ENCODE measurements around the gene WDR70.
"Not testable (repeated sequence)": the region's sequence is repeated elsewhere in the genome, so short reads cannot be mapped to it uniquely, and the experiment has no call there.

WDR70 gene

DNA sequence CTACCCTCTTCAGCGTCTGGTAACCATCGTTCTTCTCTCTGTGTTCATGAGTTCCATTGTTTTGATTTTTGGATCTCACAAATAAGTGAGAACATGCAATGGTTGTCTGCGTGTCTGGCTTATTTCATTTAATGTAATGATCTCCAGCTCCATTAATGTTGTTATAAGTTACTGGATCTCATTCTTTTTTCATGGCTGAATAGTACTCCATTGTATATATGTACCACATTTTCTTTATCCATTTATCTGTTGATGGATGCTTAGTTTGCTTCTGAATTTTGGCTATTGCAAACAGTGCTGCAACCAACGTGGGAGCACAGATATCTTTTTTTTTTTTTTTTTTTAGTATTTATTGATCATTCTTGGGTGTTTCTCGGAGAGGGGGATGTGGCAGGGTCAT lies 139.2 kb downstream of the WDR70 start:
- not testable (repeated sequence) for DNase-seq

DNA sequence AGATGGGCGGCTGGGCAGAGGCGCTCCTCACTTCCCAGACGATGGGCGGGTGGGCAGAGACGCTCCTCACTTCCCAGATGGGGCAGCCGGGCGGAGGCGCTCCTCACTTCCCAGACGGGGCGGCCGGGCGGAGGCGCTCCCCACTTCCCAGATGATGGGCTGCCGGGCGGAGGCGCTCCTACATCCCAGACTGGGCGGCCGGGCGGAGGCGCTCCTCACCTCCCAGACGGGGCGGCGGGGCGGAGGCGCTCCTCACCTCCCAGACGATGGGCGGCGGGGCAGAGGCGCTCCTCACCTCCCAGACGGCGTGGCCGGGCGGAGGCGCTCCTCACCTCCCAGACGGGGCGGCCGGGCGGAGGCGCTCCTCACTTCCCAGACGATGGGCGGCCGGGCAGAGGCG lies 140.2 kb downstream of the WDR70 start:
- no peak for DNase-seq

DNA sequence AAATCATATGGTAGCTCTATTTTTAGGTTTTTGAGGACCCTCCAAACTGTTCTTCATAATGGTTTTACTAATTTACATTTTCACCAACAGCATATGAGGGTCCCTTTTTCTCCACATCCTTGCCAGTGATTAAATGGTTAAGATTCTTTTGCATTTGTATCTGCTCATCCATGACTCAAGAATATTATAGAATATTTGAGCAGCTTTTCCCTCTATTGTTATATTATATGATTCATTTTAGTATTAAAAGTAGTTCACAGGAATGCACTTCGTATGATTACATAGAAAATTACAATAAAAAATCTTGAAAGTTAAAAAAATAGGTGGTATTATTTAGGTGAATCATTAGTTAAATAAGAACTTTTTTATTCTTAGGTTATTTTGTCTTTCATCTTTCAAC lies 140.7 kb downstream of the WDR70 start:
- DNase-seq = no peak

DNA sequence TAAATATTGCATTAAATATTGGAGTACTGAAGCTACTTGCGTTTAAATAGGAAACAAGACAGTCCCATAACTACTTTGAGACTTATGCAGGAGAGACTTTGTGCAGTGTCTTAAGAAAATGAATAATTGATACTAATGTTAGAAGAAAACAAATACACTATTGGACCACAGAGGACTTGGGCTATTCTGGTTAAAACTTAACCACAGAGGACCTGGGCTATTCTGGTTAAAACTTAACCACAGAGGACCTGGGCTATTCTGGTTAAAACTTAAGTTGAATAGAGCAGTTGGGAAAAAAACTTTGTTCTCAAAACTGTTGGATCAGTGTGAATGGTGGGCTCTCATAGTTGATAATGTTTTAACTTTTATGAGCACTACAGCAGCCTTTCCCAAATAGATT lies 141.7 kb downstream of the WDR70 start:
- DNase-seq = no peak

DNA sequence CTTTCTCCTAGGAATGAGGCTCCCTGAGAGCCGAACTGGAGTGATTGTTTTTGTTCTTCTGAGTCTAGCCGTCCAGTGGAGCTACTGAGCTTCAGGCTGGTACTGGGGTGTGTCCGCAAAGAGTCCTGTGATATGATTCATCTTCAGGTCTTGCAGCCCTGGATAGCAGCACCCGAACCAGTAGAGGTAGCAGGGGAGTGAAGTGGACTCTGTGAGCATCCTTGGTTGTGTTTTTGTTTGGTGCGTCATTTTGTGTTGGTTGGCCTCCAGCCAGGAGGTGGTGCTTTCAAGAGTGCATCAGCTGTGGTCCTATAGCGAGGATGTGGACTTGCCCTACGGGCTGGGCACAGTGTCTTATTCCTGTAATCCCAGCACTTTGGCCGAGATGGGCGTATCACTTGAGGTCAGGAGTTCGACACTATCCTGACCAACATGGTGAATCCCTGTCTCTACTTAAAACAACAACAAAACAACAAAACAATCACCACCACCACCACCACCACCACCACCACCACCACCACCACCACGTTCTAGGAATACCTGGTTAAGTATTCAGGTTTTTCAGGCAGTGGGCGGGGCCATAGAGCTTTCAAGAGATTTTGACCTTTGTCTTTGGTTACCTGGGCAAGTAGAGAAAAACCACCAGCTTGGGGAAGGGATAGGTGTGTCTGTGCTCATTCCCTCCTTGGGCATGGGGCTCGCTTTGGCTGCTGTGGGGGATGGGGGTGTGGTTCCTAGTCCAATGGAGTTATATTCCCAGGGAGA lies 154.0 kb downstream of the WDR70 start:
- no peak for DNase-seq

DNA sequence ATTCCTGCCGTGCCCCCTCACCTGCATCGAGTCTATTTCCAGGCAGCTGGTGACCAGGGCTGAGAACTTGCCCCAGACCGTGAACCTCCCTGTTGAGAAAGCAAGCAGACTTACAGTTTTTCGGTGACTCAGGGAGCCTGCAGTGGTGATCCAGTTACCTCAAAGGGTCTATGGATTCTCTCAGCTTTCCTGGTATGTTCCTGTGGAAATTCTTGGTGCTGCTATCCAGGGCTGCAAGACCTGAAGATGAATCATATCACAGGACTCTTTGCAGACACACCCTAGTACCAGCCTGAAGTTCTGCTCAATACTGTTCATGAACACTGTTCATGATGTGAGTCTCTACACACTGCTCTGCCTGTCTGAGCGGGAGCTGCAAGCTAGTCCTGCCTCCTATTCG lies 154.7 kb downstream of the WDR70 start:
- no peak for DNase-seq

DNA sequence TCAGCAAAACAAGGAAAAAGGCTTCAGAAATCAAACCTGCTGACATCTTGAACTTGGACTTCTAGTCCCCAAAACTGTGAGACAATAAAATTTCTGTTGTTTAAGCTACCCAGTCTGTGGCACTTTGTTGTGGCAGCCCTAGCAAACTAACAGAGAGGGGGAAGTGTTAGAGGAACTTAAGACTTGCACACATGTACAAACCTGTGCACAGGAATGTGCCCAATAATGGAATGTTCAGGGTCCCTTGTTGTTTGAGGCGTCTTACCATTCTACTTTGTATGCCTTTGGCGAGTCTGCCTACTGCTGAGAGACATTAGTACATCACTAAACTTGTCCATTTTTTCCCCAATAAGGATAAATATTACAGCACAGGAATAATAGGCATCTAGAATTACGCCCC lies 160.3 kb downstream of the WDR70 start:
- DNase-seq = no peak

DNA sequence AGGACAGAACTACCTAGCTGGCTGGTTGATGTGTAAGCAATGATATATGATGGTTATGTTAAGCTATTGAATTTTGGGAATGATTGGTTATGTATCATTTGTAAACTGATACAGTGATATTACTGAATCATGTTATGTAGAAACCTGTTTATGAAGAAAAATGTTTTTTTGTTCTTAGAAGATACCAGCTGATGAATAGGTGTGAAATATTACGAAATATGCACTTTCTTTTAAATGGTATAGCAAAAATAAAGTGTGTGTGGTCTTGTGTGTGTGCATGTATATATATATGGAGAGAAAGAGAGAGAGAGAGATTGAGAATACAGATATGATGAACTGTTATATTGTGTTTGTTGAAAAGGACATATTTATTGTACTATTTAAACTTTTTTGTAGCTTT lies 164.1 kb downstream of the WDR70 start:
- DNase-seq = no peak

DNA sequence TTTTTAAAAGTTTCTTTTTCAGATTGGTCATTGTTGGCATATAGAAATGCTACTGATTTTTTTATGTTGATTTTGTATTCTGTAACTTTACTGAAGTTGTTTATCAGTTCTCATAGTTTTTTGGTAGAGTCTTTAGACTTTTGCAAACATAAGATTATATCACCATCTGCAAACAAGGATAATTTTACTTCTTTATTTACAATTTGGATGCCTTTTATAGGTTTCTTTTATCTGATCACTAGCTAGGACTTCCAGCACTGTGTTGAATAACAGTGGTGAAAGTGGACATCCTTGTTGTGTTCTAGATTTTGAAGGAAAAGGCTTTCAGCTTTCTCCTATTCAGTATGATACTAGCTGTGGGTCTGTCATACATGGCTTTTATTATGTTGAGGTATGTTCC lies 170.3 kb downstream of the WDR70 start:
- DNase-seq = no peak

DNA sequence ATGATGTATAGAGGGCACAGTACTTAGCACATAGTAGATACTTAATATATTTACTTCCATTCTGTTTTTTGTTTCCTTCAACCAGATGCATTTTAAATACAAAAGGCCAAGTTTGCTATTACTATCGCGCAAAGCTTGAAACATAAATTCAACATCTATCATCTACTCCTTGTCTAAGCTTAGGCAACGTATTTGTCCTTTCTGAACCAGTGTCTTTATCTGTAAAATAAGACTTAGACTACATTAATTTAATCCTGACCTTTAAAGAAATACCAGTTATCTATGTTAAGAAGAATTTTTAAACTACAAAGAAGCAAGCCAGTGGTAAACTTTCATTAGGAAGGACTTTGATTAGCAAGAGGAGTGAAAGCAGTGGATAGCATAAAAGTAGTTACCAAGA lies 173.0 kb downstream of the WDR70 start:
- no peak for DNase-seq

DNA sequence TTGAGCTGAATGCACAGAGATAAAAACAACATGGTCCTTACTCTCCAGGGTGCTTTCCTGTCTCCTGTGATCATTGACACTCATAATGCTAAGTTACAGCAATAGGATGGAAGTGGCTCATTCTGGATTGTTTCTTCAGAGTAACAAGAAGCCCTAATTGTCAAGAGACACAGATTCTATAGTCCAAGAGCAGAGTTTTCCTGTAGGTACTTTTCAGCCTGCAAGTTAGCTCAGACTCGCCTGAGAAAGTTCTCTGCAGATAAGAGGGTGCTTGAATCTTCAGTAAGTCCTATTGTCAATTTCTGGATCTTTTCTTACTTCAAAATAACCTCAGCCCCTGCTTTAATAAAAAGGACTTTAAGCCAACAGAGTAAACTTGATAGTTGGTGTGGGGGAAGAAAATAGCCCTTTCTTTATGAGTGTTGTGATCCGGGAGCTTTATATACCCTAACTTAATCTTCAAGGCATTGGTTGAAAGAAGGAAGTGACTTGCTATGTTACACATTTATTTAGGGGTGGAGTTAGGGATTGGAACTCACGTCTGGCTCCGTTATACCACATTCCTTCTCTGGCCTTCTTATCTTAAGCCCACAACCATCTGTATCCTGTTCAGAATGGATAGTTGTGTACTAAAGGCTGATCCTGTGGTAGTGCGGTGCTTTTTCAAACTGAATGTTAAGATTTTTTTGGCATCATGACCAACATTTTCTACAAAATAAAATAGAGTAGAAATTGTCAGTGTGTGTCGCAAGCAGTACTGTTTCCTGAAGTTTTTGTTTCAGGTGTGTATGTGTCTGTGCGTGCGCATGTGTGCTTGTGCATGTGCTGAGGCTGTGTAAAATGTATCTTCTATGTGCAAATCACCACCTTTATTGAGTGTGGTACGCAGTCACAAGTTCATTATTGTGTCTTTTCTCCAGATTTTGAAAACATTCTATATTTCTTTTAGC lies 173.9 kb downstream of the WDR70 start:
- DNase-seq = no peak

DNA sequence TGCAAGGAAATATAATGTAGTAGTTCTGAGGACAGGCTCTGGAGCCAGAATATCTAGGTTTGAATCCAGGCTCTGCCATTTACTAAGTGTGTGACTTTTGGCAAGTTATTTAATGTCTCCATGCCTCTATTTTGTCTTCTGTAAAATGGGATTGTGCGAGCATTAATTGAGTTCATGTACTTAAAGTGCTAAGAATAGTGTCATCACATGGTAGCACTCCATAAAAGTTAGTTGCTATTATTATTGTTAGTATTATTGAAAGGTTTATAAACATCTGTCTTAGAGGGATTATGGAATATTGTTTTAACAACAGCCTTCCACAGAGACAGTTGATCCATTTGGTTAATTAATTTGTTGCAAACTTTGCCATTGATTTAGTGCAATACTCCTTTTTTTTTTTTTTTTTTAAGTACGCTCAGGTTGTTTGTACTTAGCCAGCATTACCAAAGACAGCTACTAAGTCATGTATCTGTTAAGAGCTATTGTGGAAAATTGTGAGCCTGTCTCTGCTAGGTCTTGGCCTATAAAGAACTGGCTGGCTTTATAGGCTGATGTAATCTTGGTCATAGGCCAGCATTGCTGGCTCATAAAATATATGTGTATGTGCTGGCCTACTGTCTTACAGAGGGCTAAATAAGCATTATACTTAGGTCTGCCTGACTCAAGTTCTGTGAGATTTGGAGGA lies 174.7 kb downstream of the WDR70 start:
- DNase-seq = no peak

DNA sequence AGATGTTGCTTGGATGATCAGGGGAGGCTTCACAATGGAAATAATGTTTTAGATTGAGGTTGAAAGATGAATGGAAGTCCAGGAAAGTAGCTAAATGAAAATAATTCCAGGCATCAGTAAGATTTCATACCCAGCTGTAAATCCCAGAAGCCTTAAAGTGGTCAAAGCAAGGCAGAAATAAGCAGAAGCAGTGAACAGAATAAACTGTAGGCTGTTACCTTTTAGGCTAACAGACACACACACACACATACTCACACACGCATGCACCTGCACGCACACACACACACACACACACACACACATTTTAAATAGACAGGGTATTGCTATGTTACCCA lies 175.3 kb downstream of the WDR70 start:
- no peak for DNase-seq

DNA sequence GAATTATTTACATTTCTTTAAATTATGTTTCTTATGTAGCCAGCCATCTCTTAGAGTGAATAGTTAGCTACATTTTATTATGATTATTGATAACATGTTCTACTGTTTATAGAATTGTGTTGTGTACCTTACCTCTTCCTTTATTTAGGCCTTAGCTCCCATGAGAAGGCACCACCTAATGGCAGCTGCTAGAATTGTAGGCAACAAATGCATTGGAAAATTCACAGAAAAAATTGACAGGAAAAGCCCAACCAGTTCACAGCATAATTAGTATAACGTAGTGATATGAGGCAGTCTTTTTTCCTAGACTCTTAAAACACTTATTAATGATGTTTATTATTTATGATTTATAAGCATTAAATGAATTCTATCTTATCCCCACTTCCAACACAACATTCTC lies 175.8 kb downstream of the WDR70 start:
- DNase-seq = no peak

DNA sequence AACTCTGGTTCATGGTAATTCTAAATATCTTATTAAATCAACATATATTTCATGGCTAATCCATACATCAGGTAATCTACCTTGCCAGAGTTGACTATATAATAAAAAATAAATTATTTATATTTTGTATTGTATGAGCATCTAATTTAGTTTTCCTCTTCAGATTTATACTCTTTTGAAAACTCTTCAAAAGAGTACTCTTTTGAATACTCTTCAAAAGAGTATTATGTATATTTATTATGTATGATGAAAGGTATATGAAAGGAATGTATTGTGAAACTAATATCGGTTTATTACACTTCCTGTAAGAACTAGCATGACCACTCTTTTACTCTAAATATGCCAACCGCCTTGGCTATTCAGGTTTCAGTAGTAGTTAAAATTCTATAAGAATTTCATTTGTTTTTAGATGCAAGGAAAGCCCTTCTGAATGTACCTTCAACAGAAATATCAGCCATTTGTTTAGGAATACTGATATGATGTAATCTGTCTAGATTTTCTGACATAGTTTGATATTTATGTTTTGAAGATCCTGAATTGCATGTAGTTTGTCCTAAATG lies 178.7 kb downstream of the WDR70 start:
- DNase-seq = no peak

DNA sequence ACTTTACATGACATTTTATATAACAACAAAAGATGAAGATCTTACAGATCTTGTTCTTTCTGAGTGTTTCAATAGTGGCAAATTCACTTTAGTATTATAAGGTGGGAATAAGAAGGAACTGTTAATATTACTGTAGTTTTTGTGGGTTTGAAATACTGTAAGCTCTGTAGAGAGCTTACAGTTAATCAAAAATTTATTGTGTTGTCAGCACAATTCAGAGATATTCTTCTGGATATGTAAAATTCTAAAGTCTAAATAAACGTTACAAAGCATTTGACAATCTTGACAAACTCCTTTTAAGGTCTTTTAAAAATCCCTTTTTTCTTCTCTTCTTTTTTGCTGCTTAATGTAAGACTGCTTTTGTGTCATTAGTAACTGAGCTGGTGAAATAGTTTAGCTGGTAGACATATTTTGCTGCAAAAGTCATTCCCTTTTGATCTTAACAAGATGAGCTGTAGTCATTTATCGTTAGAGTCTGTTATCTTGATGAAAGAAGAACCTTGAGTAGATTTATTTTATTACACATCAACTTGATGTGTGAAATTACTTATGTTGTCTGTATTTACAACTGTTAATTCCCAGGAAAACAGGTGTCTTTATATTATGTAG lies 186.0 kb downstream of the WDR70 start:
- DNase-seq = no peak

DNA sequence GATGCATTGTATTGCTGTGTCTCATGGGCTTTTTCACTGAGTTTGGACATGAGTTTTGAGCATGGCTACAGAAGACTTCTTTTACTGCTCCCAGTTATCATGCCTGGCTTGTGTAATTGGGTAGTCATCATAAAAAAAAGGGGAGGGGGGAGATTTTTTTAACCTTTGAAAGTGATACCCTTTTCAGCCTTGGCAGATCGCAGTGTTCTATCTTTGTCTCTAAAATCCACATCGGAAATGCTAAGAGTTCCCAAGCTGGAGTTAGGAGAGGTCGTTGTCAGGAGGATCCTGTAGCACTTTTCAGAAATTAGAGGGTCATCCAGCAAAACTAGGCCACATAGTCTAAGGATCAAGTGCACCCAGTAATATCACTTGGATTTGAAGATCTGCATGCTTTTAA lies 188.4 kb downstream of the WDR70 start:
- DNase-seq = no peak

DNA sequence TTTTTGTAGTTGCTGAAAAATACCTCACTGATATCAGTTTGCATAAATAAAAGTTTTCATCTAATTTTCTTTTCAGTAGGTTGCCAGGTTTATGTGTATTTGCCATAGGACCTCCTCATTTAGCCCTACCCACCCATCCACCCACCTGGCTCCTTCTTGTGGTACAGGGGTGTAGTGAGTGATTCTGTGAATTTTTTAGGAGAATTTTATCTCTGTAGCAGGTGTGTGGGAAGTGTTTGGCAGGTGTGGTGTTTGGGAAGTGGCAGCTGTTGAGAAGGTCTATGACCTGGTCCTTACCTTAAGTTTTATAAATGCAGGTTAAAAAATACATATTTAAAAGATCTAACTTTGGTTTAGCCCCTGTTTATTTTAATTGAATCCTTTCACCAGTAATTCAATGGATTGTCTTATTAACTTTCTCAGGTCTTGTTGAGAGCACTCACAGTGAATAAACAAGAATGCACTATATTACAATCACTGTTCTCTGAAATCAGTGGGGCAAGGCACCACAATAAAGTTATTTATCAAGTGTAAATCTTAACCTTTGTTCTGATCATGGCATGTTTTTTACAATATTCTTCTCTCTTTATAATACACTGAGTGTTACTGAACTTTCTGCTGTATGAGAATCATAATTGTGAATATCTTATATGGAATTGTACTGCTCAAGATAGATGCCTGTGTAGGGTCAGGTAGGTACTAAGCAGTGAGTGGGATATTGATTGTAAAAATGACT lies 189.1 kb downstream of the WDR70 start:
- no peak for DNase-seq

DNA sequence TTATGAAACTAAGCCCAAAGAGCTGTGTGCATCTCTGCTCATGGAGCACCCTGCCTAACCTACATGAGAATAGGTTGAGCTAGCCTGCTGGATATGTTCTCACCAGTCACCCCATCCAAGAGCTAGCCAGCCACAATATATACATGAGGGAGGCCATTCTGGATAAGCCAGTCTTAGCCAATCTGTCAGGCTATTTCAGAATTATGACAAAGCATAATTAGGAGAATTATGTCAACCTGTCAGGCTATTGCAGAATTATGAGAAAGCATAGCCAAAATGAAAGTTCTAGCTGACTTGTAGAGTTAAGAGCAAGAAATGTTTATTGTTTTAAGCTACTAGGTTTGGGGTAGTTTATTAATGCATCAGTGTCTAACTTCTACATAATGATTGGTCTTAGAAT lies 189.8 kb downstream of the WDR70 start:
- DNase-seq = no peak

DNA sequence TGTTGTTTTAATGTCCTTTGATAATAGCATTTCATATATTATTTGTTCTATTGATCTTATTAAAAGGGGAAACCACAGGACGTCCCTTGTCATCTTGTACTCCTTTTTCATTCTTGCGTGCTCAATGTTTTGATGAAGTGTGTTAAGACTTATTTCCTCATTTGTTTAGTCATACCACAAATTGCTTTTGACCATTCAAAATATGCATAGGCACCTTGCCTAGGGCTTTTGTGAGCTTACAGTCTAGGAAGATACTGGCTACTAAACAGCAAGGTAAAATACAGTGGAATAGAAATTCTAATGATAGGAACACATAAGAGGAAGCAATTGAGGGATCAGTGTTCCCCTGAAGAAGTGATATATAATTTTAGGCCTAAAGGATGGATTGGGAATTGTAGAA lies 190.3 kb downstream of the WDR70 start:
- no peak for DNase-seq

DNA sequence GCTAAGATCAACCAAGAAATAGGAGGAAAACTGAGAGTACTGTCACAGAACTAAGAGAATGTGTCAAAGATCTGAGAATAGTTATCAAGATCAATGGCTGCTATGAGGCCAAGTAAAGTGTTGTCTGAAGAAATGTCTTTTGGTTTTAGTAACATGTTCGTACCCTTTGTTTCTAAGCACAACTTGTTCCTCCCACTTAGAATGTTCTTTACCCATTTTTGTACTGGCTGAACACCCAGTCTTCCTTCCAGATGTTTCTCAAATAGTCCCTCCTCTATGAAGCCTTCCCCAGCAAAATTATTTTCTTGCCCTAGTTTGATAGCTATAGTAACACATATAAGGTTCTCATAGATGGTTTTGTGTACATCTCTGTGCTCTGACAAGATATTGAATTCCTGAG lies 191.5 kb downstream of the WDR70 start:
- DNase-seq = no peak

DNA sequence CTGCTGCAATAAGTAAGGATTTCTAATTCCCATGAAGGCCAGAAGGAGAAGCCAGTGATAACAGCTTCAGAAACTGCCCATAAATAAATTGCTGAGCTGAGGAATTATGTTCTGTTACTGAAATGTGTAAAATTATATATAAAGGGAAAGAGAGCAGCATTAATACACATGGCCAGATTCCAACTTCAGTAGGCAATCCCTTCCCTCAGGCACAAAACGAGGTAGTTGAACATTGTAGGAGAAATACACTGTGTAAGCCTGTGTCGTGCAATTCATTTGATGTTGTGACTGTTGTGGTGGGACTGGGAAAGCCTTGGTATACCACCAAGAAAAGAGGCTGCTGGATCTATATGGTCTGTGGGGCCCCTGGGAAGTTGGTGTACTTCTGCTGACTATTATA lies 192.9 kb downstream of the WDR70 start:
- DNase-seq = no peak
